Measurements from ENCODE around the gene STAC.

- TF ChIP-seq, protein P1, sequence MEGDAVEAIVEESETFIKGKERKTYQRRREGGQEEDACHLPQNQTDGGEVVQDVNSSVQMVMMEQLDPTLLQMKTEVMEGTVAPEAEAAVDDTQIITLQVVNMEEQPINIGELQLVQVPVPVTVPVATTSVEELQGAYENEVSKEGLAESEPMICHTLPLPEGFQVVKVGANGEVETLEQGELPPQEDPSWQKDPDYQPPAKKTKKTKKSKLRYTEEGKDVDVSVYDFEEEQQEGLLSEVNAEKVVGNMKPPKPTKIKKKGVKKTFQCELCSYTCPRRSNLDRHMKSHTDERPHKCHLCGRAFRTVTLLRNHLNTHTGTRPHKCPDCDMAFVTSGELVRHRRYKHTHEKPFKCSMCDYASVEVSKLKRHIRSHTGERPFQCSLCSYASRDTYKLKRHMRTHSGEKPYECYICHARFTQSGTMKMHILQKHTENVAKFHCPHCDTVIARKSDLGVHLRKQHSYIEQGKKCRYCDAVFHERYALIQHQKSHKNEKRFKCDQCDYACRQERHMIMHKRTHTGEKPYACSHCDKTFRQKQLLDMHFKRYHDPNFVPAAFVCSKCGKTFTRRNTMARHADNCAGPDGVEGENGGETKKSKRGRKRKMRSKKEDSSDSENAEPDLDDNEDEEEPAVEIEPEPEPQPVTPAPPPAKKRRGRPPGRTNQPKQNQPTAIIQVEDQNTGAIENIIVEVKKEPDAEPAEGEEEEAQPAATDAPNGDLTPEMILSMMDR (IDR thresholded peaks at IDR 0.05): no peak
- no peak for TF ChIP-seq EP300 (IDR thresholded peaks at IDR 0.05)
- no peak for TF ChIP-seq POLR2A (IDR thresholded peaks at IDR 0.05)
These were observed 7.2 kb upstream of the STAC start for GRCh38 chr3:36373084-36373483.
